HepG2 (cell line): ENCODE data around the gene DHX30. TPM values are rescaled to one million over a fixed set of nuclear protein-coding genes. Genes with fewer than 3 reads are reported as not detected.
A peak's percentile ranks its signal among the peaks of the same experiment; 100 is the strongest.

Experiments
- ARID2 ChIP-seq: sonication (generic); formaldehyde crosslinking; IDR thresholded peaks from 2 replicates; pipeline ENCODE4 v1.8.1; 2022; ENCODE audit warnings: mild to moderate bottlenecking, missing genetic modification reagents, borderline replicate concordance
- EEA1 ChIP-seq: sonication (generic); formaldehyde crosslinking; IDR thresholded peaks from 2 replicates; pipeline ENCODE4 v1.5.1; 2020; ENCODE audit warnings: mild to moderate bottlenecking, missing genetic modification reagents, borderline replicate concordance
- ELF4 ChIP-seq: sonication (generic); formaldehyde crosslinking; IDR thresholded peaks from 2 replicates; pipeline ENCODE4 v1.5.0; 2020; ENCODE audit warnings: missing genetic modification reagents, mild to moderate bottlenecking, moderate library complexity, borderline replicate concordance
- EZH2 ChIP-seq: conservative IDR thresholded peaks from 2 replicates; pipeline ENCODE4 v1.6.1; 2012; ENCODE audit warnings: mild to moderate bottlenecking, low read depth, low read length, moderate library complexity
- FOXM1 ChIP-seq: sonication (generic); formaldehyde crosslinking; IDR thresholded peaks from 2 replicates; pipeline ENCODE4 v1.5.0; 2020; ENCODE audit warnings: missing genetic modification reagents
- HNF4A ChIP-seq: sonication (generic); formaldehyde crosslinking; IDR thresholded peaks from 2 replicates; pipeline ENCODE4 v1.4.0; 2020; ENCODE audit warnings: missing genetic modification reagents
- KMT2A ChIP-seq: sonication (generic); formaldehyde crosslinking; IDR thresholded peaks from 2 replicates; pipeline ENCODE4 v1.4.0; 2020; ENCODE audit warnings: missing genetic modification reagents
- MLX ChIP-seq: IDR thresholded peaks from 2 replicates; pipeline ENCODE4 v1.6.1; 2016
- ONECUT2 ChIP-seq: sonication (generic); formaldehyde crosslinking; IDR thresholded peaks from 2 replicates; pipeline ENCODE4 v1.4.0; 2020; ENCODE audit warnings: missing genetic modification reagents
- SP140L ChIP-seq: sonication (generic); formaldehyde crosslinking; IDR thresholded peaks from 2 replicates; pipeline ENCODE4 v1.4.0; 2020; ENCODE audit warnings: missing genetic modification reagents, borderline replicate concordance
- TARDBP ChIP-seq: sonication (generic); formaldehyde crosslinking; IDR thresholded peaks from 2 replicates; pipeline ENCODE4 v1.8.0; 2022; ENCODE audit warnings: mild to moderate bottlenecking, missing genetic modification reagents
- TRAFD1 ChIP-seq: sonication (generic); formaldehyde crosslinking; IDR thresholded peaks from 2 replicates; pipeline ENCODE4 v1.5.1; 2020; ENCODE audit warnings: missing genetic modification reagents, mild to moderate bottlenecking, borderline replicate concordance
- ZBTB1 ChIP-seq: sonication (generic); formaldehyde crosslinking; IDR thresholded peaks from 2 replicates; pipeline ENCODE4 v1.4.0; 2020; ENCODE audit warnings: missing genetic modification reagents, borderline replicate concordance
- ZFP37 ChIP-seq: sonication (generic); formaldehyde crosslinking; IDR thresholded peaks from 2 replicates; pipeline ENCODE4 v1.4.0; 2020; ENCODE audit warnings: missing genetic modification reagents, borderline replicate concordance
- ZIK1 ChIP-seq: sonication (generic); formaldehyde crosslinking; IDR thresholded peaks from 2 replicates; pipeline ENCODE4 v1.5.0; 2020; ENCODE audit warnings: mild to moderate bottlenecking, low read depth, missing genetic modification reagents, borderline replicate concordance
- ZNF24 ChIP-seq: fragments of 450-650 bp; IDR thresholded peaks from 2 replicates; pipeline ENCODE4 v1.6.1; 2017; ENCODE audit warnings: antibody characterized with exemption, mild to moderate bottlenecking
- ZNF260 ChIP-seq: sonication (generic); formaldehyde crosslinking; IDR thresholded peaks from 2 replicates; pipeline ENCODE4 v1.4.0; 2020; ENCODE audit warnings: missing genetic modification reagents, low read depth, mild to moderate bottlenecking, borderline replicate concordance
- ZNF333 ChIP-seq: sonication (generic); formaldehyde crosslinking; IDR thresholded peaks from 2 replicates; pipeline ENCODE4 v1.4.0; 2020; ENCODE audit warnings: mild to moderate bottlenecking, missing genetic modification reagents, borderline replicate concordance
- ZNF644 ChIP-seq: IDR thresholded peaks from 2 replicates; pipeline ENCODE4 v1.6.1; 2016; ENCODE audit warnings: low read depth
- ZNF710 ChIP-seq: sonication (generic); formaldehyde crosslinking; IDR thresholded peaks from 2 replicates; pipeline ENCODE4 v1.5.0; 2020; ENCODE audit warnings: mild to moderate bottlenecking, missing genetic modification reagents, borderline replicate concordance
- ZSCAN9 ChIP-seq: IDR thresholded peaks from 2 replicates; pipeline ENCODE4 v1.6.1; 2016; ENCODE audit warnings: borderline replicate concordance
- ZXDC ChIP-seq: sonication (generic); formaldehyde crosslinking; IDR thresholded peaks from 2 replicates; pipeline ENCODE4 v1.5.0; 2020; ENCODE audit warnings: mild to moderate bottlenecking, missing genetic modification reagents
- polyA plus RNA-seq, 8 experiments: library from polyadenylated mRNA; depleted of rRNA in 3 of 8; stranded (reverse) in 7 of 8; unstranded in 1 of 8; fragments of >200 nt; fragmentation: Illumina TruSeq in 4 of 8; extraction: Trizol in 4 of 8; gene quantifications; 2 replicates each; pipeline versions ENCODE4 v1.2.1 to v1.2.3, GENCODE V29; 2011 to 2016; ENCODE audit warnings: low read depth in 4 of 8, missing spikeins in 1 of 8, mixed read lengths in 1 of 8; ENCODE audit not compliant: insufficient read depth in 1 of 8
- total RNA-seq, 5 experiments: library from RNA; depleted of rRNA; stranded (reverse); fragments of >200 nt; fragmentation: Illumina TruSeq; extraction: Trizol; gene quantifications; 2 replicates each; pipeline ENCODE4 v1.2.3, GENCODE V29; 2016; ENCODE audit warnings: low read depth in 1 of 5

The DHX30 gene
- total and polyA plus RNA-seq, 2 of the 13 experiments (the other 11 are each of a cell fraction or from before 2014, with no cell fraction given) = 30.6 to 59.4 TPM

- TF ChIP-seq ZFP37 (CRISPR knock-in tag) = peak; percentile 45; the same call in 1 of the 2 replicates
- TF ChIP-seq ZNF260 = no peak
- peak; percentile 89 for TF ChIP-seq ZIK1 (CRISPR knock-in tag)
- no peak for TF ChIP-seq TRAFD1 (CRISPR knock-in tag)
- no peak for TF ChIP-seq SP140L (CRISPR knock-in tag)
- TF ChIP-seq ZNF710 (CRISPR knock-in tag) = 0 out of 2 replicates have a peak, but pooled peaks have one; percentile 20
- peak; percentile 45; the same call in 1 of the 2 replicates for TF ChIP-seq MLX (CRISPR knock-in tag)
- 0 out of 2 replicates have a peak, but pooled peaks have one; percentile 53 for TF ChIP-seq ZXDC
- peak; percentile 80 for TF ChIP-seq KMT2A (CRISPR knock-in tag)
- TF ChIP-seq ARID2 (CRISPR knock-in tag) = peak; percentile 90
- no peak for TF ChIP-seq ONECUT2
- TF ChIP-seq FOXM1 (CRISPR knock-in tag) = no peak
- TF ChIP-seq ZNF333 (CRISPR knock-in tag) = no peak
- TF ChIP-seq ZBTB1 (CRISPR knock-in tag) = no peak
- TF ChIP-seq EEA1 (CRISPR knock-in tag) = no peak
- 0 out of 2 replicates have a peak, but pooled peaks have one; percentile 59 for TF ChIP-seq ELF4
- TF ChIP-seq ZNF24 = no peak
- TF ChIP-seq ZSCAN9 (CRISPR knock-in tag) = no peak; the same call in 1 of the 2 replicates
- TF ChIP-seq HNF4A = no peak
- TF ChIP-seq TARDBP (CRISPR knock-in tag) = peak; percentile 26; the same call in 1 of the 2 replicates
- no peak for TF ChIP-seq ZNF644 (CRISPR knock-in tag)
- no peak for TF ChIP-seq EZH2
Measured at GRCh38 chr3:47781685-47782445, 21.1 kb upstream of the DHX30 start, which contains the start of gene SMARCC1 (continued).
